Activated T-helper 1 cell treated with anti-CD3 and anti-CD28 coated beads, Interleukin-12 subunit alpha, Interleukin-12 subunit beta, Interleukin-2, Interleukin-4 antibody, amounts not matched to agents 30 ng/mL and 10 ng/mL and 1 ng/mL, durations not matched to agents 14 hours and 24 hours and 36 hours (primary cell): ENCODE results near the gene RNF183. TPM values are rescaled to one million over a fixed set of nuclear protein-coding genes. Genes with fewer than 3 reads are reported as not detected.
"Not testable (repeated sequence)": the region's sequence is repeated elsewhere in the genome, so short reads cannot be mapped to it uniquely, and the experiment has no call there.

Experiments
- DNase-seq: peaks from one replicate; pipeline ENCODE4 v3.0.0; 2021; ENCODE audit warnings: low spot score
- H3K27ac Mint-ChIP-seq: one replicate; pipeline ENCODE4 v1.8.0; 2021; ENCODE audit warnings: mild to moderate bottlenecking, mixed read lengths
- H3K27me3 Mint-ChIP-seq: one replicate; pipeline ENCODE4 v1.8.0; 2022; ENCODE audit warnings: mild to moderate bottlenecking, moderate library complexity, mixed read lengths; ENCODE audit not compliant: insufficient read depth
- H3K36me3 Mint-ChIP-seq: one replicate; pipeline ENCODE4 v1.8.0; 2021; ENCODE audit warnings: low read depth, mixed read lengths
- H3K4me1 Mint-ChIP-seq: one replicate; pipeline ENCODE4 v1.8.0; 2021; ENCODE audit warnings: low read depth, mixed read lengths
- H3K4me3 Mint-ChIP-seq: one replicate; pipeline ENCODE4 v1.8.0; 2021; ENCODE audit warnings: mild to moderate bottlenecking, moderate library complexity, mixed read lengths
- H3K9me3 Mint-ChIP-seq: one replicate; pipeline ENCODE4 v1.8.0; 2021; ENCODE audit warnings: mixed read lengths
- intact Hi-C: fragments of 100-400 bp; cut with micrococcal nuclease; formaldehyde crosslinking; loops from one replicate; pipeline ENCODE4 v1.15.1; 2024
- total RNA-seq: library from RNA; stranded (reverse); gene quantifications from 2 replicates; pipeline ENCODE4 v1.2.3, GENCODE V29; 2022

The RNF183 gene
- total RNA-seq, 1 donor from 2014 or later: not detected

DNA sequence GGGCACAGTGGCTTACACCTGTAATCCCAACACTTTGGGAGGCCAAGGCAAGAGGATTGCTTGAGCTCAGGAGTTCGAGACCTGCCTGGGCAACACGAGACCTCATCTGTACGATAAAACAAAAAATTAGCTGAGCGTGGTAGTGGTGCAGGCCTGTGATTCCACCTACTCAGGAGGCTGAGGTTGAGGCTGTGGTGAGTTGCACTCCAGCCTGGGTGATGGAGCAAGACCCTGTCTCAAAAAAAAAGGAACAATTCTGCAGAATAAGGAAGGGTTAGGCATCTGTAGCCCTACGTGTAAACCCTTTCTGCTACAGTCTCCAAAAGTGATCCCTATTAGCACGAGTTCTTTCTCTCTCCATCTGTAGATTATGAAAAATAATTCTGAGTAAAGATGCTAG lies 47.7 kb downstream of the RNF183 start:
- DNase-seq: no peak
- H3K27ac Mint-ChIP-seq: no peak overlapping the region
- peaks cover 4% of the 10 kb centered on the region for H3K4me1 Mint-ChIP-seq
- no peaks in the 10 kb centered on the region for H3K9me3 Mint-ChIP-seq
- no peaks in the 10 kb centered on the region for H3K27me3 Mint-ChIP-seq
- intact Hi-C loops: no loop called here
- peaks cover 19% of the 10 kb centered on the region for H3K36me3 Mint-ChIP-seq
- H3K4me3 Mint-ChIP-seq: no peak overlapping the region

DNA sequence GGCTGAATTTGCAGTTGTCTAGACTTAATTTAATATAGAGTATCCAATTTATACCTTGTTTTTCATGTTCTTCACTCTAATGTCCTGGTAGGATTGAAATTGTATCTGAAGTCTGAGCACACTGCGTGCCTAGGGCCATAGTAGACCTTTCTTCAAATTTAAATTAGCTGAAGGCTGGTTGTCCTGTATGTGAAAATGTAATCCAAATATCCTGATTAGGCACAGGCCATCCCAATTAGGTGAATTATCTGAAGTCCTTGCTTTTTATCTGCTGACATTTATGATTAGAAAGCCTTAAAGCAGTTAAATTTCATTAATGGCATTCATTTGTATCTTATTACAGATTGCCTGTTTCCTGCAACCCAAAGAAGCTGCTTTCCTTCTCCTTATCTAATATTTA lies 48.2 kb downstream of the RNF183 start:
- no peak for DNase-seq
- Mint-ChIP-seq H3K27ac (no peak overlapping the region), H3K27me3 (no peaks in the 10 kb centered on the region), H3K9me3 (no peaks in the 10 kb centered on the region), H3K4me1 (peaks cover 4% of the 10 kb centered on the region), H3K36me3 (peaks cover 17% of the 10 kb centered on the region), H3K4me3 (no peak overlapping the region)
- intact Hi-C loops: no loop called here

- peaks cover 4% of the 10 kb centered on the region for H3K36me3 Mint-ChIP-seq
- no peak overlapping the region for H3K4me3 Mint-ChIP-seq
- H3K27ac Mint-ChIP-seq: no peak overlapping the region
- H3K27me3 Mint-ChIP-seq: no peaks in the 10 kb centered on the region
- no peak for DNase-seq
- peaks cover 6% of the 10 kb centered on the region for H3K9me3 Mint-ChIP-seq
- intact Hi-C loops: no loop called here
- no peaks in the 10 kb centered on the region for H3K4me1 Mint-ChIP-seq
These were observed 52.4 kb downstream of the RNF183 start for GRCh38 chr9:113250807-113251206.

DNA sequence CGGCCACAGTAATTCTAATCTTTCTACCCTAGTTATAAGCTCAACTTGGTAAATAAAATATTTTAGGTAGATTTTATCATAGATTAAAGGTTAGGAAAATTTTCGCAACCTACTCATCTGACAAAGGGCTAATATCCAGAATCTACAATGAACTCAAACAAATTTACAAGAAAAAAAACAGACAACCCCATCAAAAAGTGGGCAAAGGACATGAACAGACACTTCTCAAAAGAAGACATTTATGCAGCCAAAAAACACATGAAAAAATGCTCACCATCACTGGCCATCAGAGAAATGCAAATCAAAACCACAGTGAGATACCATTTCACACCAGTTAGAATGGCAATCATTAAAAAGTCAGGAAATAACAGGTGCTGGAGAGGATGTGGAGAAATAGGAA lies 53.5 kb downstream of the RNF183 start:
- H3K9me3 Mint-ChIP-seq, H3K4me1 Mint-ChIP-seq, H3K36me3 Mint-ChIP-seq, H3K27ac Mint-ChIP-seq, H3K27me3 Mint-ChIP-seq, DNase-seq, H3K4me3 Mint-ChIP-seq, intact Hi-C loops: not testable (repeated sequence)

DNA sequence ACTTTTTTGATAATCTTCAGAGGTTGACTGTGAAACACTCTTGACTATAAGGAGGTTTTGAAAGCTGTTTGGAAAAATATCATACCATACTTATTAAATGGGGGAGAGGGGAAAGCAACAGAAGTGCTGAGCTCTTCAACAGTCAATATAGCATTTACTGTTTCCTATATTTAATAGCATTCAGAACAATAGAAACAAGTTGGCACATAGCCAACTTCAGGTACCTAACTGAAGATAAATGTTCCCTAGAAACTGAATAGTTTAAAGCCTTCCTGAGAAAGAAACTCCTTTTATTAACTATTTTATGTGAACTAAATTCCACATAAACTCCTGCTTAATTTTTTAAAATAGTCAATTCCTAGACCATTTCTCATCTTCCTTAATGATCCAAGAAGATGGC lies 55.5 kb downstream of the RNF183 start:
- Mint-ChIP-seq H3K9me3 (peaks cover 6% of the 10 kb centered on the region), H3K4me1 (no peaks in the 10 kb centered on the region), H3K36me3 (peaks cover 4% of the 10 kb centered on the region), H3K27me3 (no peaks in the 10 kb centered on the region), H3K4me3 (no peak overlapping the region), H3K27ac (no peak overlapping the region)
- intact Hi-C loops: no loop called here
- DNase-seq: no peak

Other genes starting within 250 kb of the RNF183 start
- 0.16 and 0.32 TPM in 2 replicates for gene ZFP37, start 246.7 kb downstream of the RNF183 start, total RNA-seq
- gene SLC31A2, start 152.4 kb downstream of the RNF183 start, total RNA-seq: 6.0 and 6.5 TPM in 2 replicates
- 34.9 and 35.8 TPM in 2 replicates for gene FKBP15, start 82.1 kb downstream of the RNF183 start, total RNA-seq
- 16.1 and 17.6 TPM in 2 replicates for gene SLC31A1, start 81.8 kb downstream of the RNF183 start, total RNA-seq
- 49.9 and 50.6 TPM in 2 replicates for gene CDC26, start 27.8 kb downstream of the RNF183 start, total RNA-seq
- gene PRPF4, start 27.7 kb downstream of the RNF183 start, total RNA-seq: 59.2 and 60.2 TPM in 2 replicates
- gene WDR31, start 36.9 kb upstream of the RNF183 start, total RNA-seq: 1.9 and 2.2 TPM in 2 replicates
- 12.3 and 12.8 TPM in 2 replicates for gene BSPRY, start 46.2 kb upstream of the RNF183 start, total RNA-seq
- gene HDHD3, start 73.6 kb upstream of the RNF183 start, total RNA-seq: 15.7 and 18.5 TPM in 2 replicates
- 23.0 and 23.7 TPM in 2 replicates for gene ALAD, start 97.9 kb upstream of the RNF183 start, total RNA-seq
- gene POLE3, start 107.3 kb upstream of the RNF183 start, total RNA-seq: 90.9 and 95.7 TPM in 2 replicates
- 0.42 and 0.62 TPM in 2 replicates for gene C9orf43, start 107.4 kb upstream of the RNF183 start, total RNA-seq
- gene RGS3, start 160.4 kb upstream of the RNF183 start, total RNA-seq: 122 and 128 TPM in 2 replicates